Measurements from ENCODE around the gene RERE. TPM values are rescaled to one million over a fixed set of nuclear protein-coding genes. Genes with fewer than 3 reads are reported as not detected.

Gene RERE
- total RNA-seq, 2 donors from 2014 or later, result 74.5 to 128 TPM

DNA sequence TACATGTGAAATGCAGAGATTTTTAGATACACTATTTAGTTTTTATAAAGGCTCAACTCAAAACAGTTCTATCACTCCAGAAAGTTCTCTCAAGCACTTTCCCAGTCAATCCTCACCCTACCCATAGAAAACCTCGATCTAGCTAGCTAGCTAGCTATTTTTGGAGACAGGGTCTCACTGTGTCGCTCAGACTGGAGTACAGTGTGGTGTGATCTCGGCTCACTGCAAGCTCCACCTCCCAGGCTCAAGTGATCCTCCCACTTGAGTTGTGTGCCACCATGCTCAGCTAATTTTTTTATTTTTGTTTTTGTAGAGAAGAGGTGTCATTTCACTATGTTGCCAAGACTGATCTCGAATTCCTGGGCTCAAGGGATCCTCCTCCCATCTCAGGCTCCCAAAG is 236.9 kb downstream of the RERE start:
- Histone ChIP-seq H3K27ac (no peak overlapping the region), H3K4me3 (no peak overlapping the region), H3K27me3 (no peaks in the 10 kb centered on the region), H3K36me3 (replicated peaks in 1 of 2; ENCODE audit: insufficient read depth in 1 of 2, low read depth in 2 of 2) (no peaks in the 10 kb centered on the region), H3K4me1 (peaks cover 12% of the 10 kb centered on the region), H3K9me3 (no peaks in the 10 kb centered on the region)
- no peak for ATAC-seq
- TF ChIP-seq, protein P1, sequence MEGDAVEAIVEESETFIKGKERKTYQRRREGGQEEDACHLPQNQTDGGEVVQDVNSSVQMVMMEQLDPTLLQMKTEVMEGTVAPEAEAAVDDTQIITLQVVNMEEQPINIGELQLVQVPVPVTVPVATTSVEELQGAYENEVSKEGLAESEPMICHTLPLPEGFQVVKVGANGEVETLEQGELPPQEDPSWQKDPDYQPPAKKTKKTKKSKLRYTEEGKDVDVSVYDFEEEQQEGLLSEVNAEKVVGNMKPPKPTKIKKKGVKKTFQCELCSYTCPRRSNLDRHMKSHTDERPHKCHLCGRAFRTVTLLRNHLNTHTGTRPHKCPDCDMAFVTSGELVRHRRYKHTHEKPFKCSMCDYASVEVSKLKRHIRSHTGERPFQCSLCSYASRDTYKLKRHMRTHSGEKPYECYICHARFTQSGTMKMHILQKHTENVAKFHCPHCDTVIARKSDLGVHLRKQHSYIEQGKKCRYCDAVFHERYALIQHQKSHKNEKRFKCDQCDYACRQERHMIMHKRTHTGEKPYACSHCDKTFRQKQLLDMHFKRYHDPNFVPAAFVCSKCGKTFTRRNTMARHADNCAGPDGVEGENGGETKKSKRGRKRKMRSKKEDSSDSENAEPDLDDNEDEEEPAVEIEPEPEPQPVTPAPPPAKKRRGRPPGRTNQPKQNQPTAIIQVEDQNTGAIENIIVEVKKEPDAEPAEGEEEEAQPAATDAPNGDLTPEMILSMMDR (IDR thresholded peaks at IDR 0.05), result no peak
- no peak for TF ChIP-seq POLR2A (IDR thresholded peaks at IDR 0.05)
- 80 to 86% methylated on average over 4 of the region's 4 CpGs for WGBS, 2 donors
- DNase-seq, result no peak
- intact Hi-C loops (cut with DNase I), result no loop called here

- no peak overlapping the region for H3K27ac ChIP-seq
- intact Hi-C loops (cut with DNase I), result no loop called here
- H3K27me3 ChIP-seq, result no peaks in the 10 kb centered on the region
- no peaks in the 10 kb centered on the region for H3K9me3 ChIP-seq
- TF ChIP-seq, protein P1 (IDR thresholded peaks at IDR 0.05), result no peak
- no peak for TF ChIP-seq POLR2A (IDR thresholded peaks at IDR 0.05)
- no peak for ATAC-seq
- H3K4me1 ChIP-seq, result peaks cover 22% of the 10 kb centered on the region
- no peak for DNase-seq
- WGBS, 2 donors, result 87 to 96% methylated on average over 5 of the region's 5 CpGs
- no peak overlapping the region for H3K4me3 ChIP-seq
- no peaks in the 10 kb centered on the region for H3K36me3 ChIP-seq (replicated peaks in 1 of 2; ENCODE audit: insufficient read depth in 1 of 2, low read depth in 2 of 2)
Measured at GRCh38 chr1:8578936-8579335, 238.5 kb downstream of the RERE start.

GRCh38 chr1:8578132-8578877 is 239.1 kb downstream of the RERE start:
- no peak for DNase-seq
- WGBS, 2 donors, result 53 to 61% methylated on average over 2 of the region's 2 CpGs
- ATAC-seq, result no peak
- TF ChIP-seq, protein P1 (IDR thresholded peaks at IDR 0.05), result no peak
- TF ChIP-seq POLR2A (IDR thresholded peaks at IDR 0.05), result no peak
- Histone ChIP-seq H3K4me1 (peaks cover 26% of the 10 kb centered on the region), H3K27ac (no peak overlapping the region), H3K9me3 (no peaks in the 10 kb centered on the region), H3K27me3 (no peaks in the 10 kb centered on the region), H3K4me3 (no peak overlapping the region), H3K36me3 (replicated peaks in 1 of 2; ENCODE audit: insufficient read depth in 1 of 2, low read depth in 2 of 2) (no peaks in the 10 kb centered on the region)
- intact Hi-C loops (cut with DNase I), result no loop called here

DNA sequence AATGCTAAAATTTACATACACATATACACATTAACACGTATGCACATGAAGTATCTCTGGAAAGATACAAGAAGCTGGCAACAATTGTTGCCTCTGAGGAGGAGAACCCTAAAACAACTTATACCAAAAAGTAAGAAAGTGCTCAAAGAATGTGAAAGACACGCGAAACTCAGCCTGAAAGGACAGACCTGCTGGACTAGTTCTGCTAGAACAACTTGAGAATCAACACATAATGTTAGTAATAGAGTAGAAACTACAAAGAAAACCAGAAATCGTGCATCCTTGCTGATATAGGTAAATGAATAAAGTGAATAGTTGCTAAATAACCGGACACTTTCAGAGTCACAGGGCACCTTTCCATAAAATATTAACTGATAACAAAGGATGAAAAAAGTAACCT is 242.5 kb downstream of the RERE start:
- Histone ChIP-seq H3K36me3 (replicated peaks in 1 of 2; ENCODE audit: insufficient read depth in 1 of 2, low read depth in 2 of 2) (no peaks in the 10 kb centered on the region), H3K27ac (no peak overlapping the region), H3K4me1 (peaks cover 52% of the 10 kb centered on the region), H3K4me3 (no peak overlapping the region), H3K9me3 (no peaks in the 10 kb centered on the region), H3K27me3 (no peaks in the 10 kb centered on the region)
- 23 to 25% methylated on average over 5 of the region's 5 CpGs for WGBS, 2 donors
- TF ChIP-seq, protein P1 (IDR thresholded peaks at IDR 0.05), result no peak
- TF ChIP-seq POLR2A (IDR thresholded peaks at IDR 0.05), result no peak
- intact Hi-C loops (cut with DNase I), result no loop called here
- DNase-seq (no peak), ATAC-seq (no peak)

DNA sequence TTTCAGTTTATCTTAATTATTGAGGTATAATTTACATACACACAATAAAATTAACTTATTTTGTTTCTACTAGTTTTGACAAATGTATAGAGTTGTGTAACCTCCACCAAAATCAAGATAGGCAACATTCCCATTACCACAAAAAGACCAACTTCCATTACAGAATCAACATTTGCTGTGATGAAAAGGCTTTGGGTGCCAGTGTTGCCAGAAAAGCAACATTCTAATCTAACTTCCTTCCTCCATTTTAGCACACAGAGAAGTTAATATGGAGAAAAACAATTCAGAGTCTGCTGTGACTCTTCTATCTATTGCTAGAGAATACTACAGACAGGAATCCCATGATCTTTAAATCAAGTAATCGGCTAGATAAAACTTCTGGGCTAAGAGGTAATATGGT is 245.3 kb downstream of the RERE start:
- ATAC-seq (peak; percentile 16), DNase-seq (peak in 1 of 4 donors; percentile 6)
- Histone ChIP-seq H3K4me3 (no peak overlapping the region), H3K27ac (peak overlapping the region; percentile 7 to 83 (median 66)), H3K27me3 (no peaks in the 10 kb centered on the region), H3K9me3 (no peaks in the 10 kb centered on the region), H3K36me3 (replicated peaks in 1 of 2; ENCODE audit: insufficient read depth in 1 of 2, low read depth in 2 of 2) (no peaks in the 10 kb centered on the region), H3K4me1 (peaks cover 68% of the 10 kb centered on the region)
- intact Hi-C loops (cut with DNase I), result no loop called here
- 42 to 50% methylated on average over 1 of the region's 1 CpG for WGBS, 2 donors
- TF ChIP-seq POLR2A (IDR thresholded peaks at IDR 0.05), result no peak
- TF ChIP-seq, protein P1 (IDR thresholded peaks at IDR 0.05), result no peak

Measured in body of pancreas (tissue), 4 donors.